Measurements from ENCODE around the gene WDR35. TPM values are rescaled to one million over a fixed set of nuclear protein-coding genes. Genes with fewer than 3 reads are reported as not detected.
A peak's percentile ranks its signal among the peaks of the same experiment; 100 is the strongest.
"Not testable (repeated sequence)": the region's sequence is repeated elsewhere in the genome, so short reads cannot be mapped to it uniquely, and the experiment has no call there.

The WDR35 gene
- total RNA-seq, 1 donor from 2014 or later: 8.7 TPM

GRCh38 chr2:19937004-19937403, 52.9 kb downstream of the WDR35 start:
- no peak for DNase-seq

GRCh38 chr2:19936203-19936602, 53.7 kb downstream of the WDR35 start:
- no peak for DNase-seq

- peak; percentile 92 for DNase-seq
These were observed 56.4 kb downstream of the WDR35 start for GRCh38 chr2:19933351-19933981.

- peak; percentile 62 for DNase-seq
These were observed 57.0 kb downstream of the WDR35 start for GRCh38 chr2:19932928-19933327.

GRCh38 chr2:19929226-19929625, 60.7 kb downstream of the WDR35 start:
- no peak for DNase-seq

- not testable (repeated sequence) for DNase-seq
These were observed 62.1 kb downstream of the WDR35 start for GRCh38 chr2:19927816-19928215.

GRCh38 chr2:19924526-19924925, 65.4 kb downstream of the WDR35 start:
- DNase-seq: peak; percentile 68

GRCh38 chr2:19922188-19922587, 67.7 kb downstream of the WDR35 start:
- DNase-seq: not testable (repeated sequence)

- DNase-seq: no peak
These were observed 73.4 kb downstream of the WDR35 start for GRCh38 chr2:19916385-19916950.

- DNase-seq: no peak
These were observed 75.5 kb downstream of the WDR35 start for GRCh38 chr2:19914266-19914975.

- DNase-seq: no peak
These were observed 77.9 kb downstream of the WDR35 start for GRCh38 chr2:19911808-19912509.

- peak; percentile 50 for DNase-seq
These were observed 87.6 kb downstream of the WDR35 start for GRCh38 chr2:19902216-19902740.

GRCh38 chr2:19901442-19902215, 88.3 kb downstream of the WDR35 start, which contains the start of gene TTC32:
TTC32 (minus strand) TSS chr2:19901983; CDS start chr2:19901854, 129 bp downstream.
- peak; percentile 97 for DNase-seq

- DNase-seq: peak; percentile 54
These were observed 88.9 kb downstream of the WDR35 start for GRCh38 chr2:19900931-19901441.

- DNase-seq: peak; percentile 41
These were observed 89.6 kb downstream of the WDR35 start for GRCh38 chr2:19899985-19900930.

GRCh38 chr2:19898592-19899329, 91.1 kb downstream of the WDR35 start:
- DNase-seq: no peak

GRCh38 chr2:19897623-19898245, 92.2 kb downstream of the WDR35 start:
- DNase-seq: no peak

- DNase-seq: peak; percentile 13
These were observed 94.4 kb downstream of the WDR35 start for GRCh38 chr2:19895535-19895934.

GRCh38 chr2:19894134-19894792, 95.6 kb downstream of the WDR35 start:
- DNase-seq: no peak

Data from dermis blood vessel endothelial cell (primary cell).